Measurements from ENCODE around the gene NCAPG2. TPM values are rescaled to one million over a fixed set of nuclear protein-coding genes. Genes with fewer than 3 reads are reported as not detected.

The NCAPG2 gene
- polyA plus RNA-seq, 1 donor (not counting 4 experiments of a cell fraction or from before 2014, with no cell fraction given), result 16.5 TPM

- no peak for FAIRE-seq
- DNase-seq (ENCODE audit: low read depth, low spot score), result no peak
- H3K36me3 ChIP-seq (ENCODE audit: control insufficient read depth in 2 of 2, extremely low read depth in 1 of 2, insufficient read depth in 2 of 2, low read length in 2 of 2), result no peaks in the 10 kb centered on the region
- H3K9me1 ChIP-seq (ENCODE audit: control insufficient read depth, extremely low read depth, insufficient read depth, low read length), result no peaks in the 10 kb centered on the region
- no peak overlapping the region for H3K27ac ChIP-seq (ENCODE audit: control insufficient read depth, insufficient read depth, low read length)
- no peaks in the 10 kb centered on the region for H3K9me3 ChIP-seq (ENCODE audit: control insufficient read depth, low read depth, low read length)
- H4K20me1 ChIP-seq (ENCODE audit: control insufficient read depth, extremely low read depth, insufficient read depth, low read length), result no peaks in the 10 kb centered on the region
- TF ChIP-seq CTCF (optimal IDR thresholded peaks at IDR 0.05 in 1 of 3, IDR thresholded peaks at IDR 0.05 in 1 of 3, conservative IDR thresholded peaks at IDR 0.05 in 1 of 3; ENCODE audit: extremely low read depth in 1 of 3, insufficient read depth in 2 of 3, low read length in 3 of 3) (no peak), EZH2 (IDR thresholded peaks at IDR 0.05; ENCODE audit: low read length) (no peak)
- no peak overlapping the region for H2AFZ ChIP-seq (ENCODE audit: control insufficient read depth, low read length)
- dilution Hi-C loops (cut with MboI; ENCODE audit: extremely low pct_ligation_motif_present, low sequenced_read_pairs), result no loop called here
- H3K9ac ChIP-seq (ENCODE audit: control insufficient read depth, extremely low read depth, insufficient read depth, low read length), result no peak overlapping the region
- no peak overlapping the region for H3K4me2 ChIP-seq (ENCODE audit: control insufficient read depth, extremely low read depth, insufficient read depth, low read depth, low read length)
- H3K4me1 ChIP-seq (ENCODE audit: control insufficient read depth, extremely low read depth, insufficient read depth, low read length), result no peaks in the 10 kb centered on the region
- no peaks in the 10 kb centered on the region for H3K27me3 ChIP-seq (ENCODE audit: control insufficient read depth, extremely low read depth, insufficient read depth, low read length)
- H3K4me3 ChIP-seq (ENCODE audit: control insufficient read depth in 2 of 3, extremely low read depth in 1 of 3, insufficient read depth in 2 of 3, low read depth in 1 of 3, low read length in 3 of 3), result no peak overlapping the region
- no peaks in the 10 kb centered on the region for H3K79me2 ChIP-seq (ENCODE audit: control insufficient read depth, insufficient read depth, low read length)
These were observed 97.8 kb downstream of the NCAPG2 start for GRCh38 chr7:158606671-158607424.

- dilution Hi-C loops (cut with MboI; ENCODE audit: extremely low pct_ligation_motif_present, low sequenced_read_pairs), result no loop called here
- TF ChIP-seq EZH2 (IDR thresholded peaks at IDR 0.05; ENCODE audit: low read length) (no peak), CTCF (optimal IDR thresholded peaks at IDR 0.05 in 1 of 3, IDR thresholded peaks at IDR 0.05 in 1 of 3, conservative IDR thresholded peaks at IDR 0.05 in 1 of 3; ENCODE audit: extremely low read depth in 1 of 3, insufficient read depth in 2 of 3, low read length in 3 of 3) (no peak)
- no peaks in the 10 kb centered on the region for H3K36me3 ChIP-seq (ENCODE audit: control insufficient read depth in 2 of 2, extremely low read depth in 1 of 2, insufficient read depth in 2 of 2, low read length in 2 of 2)
These were observed 98.5 kb downstream of the NCAPG2 start for GRCh38 chr7:158606129-158606528.

More at GRCh38 chr7:158606129-158606528, 98.5 kb downstream of the NCAPG2 start:
- Histone ChIP-seq H3K4me2 (ENCODE audit: control insufficient read depth, extremely low read depth, insufficient read depth, low read depth, low read length) (no peak overlapping the region), H4K20me1 (ENCODE audit: control insufficient read depth, extremely low read depth, insufficient read depth, low read length) (no peaks in the 10 kb centered on the region), H3K9me3 (ENCODE audit: control insufficient read depth, low read depth, low read length) (no peaks in the 10 kb centered on the region), H3K9ac (ENCODE audit: control insufficient read depth, extremely low read depth, insufficient read depth, low read length) (no peak overlapping the region), H3K9me1 (ENCODE audit: control insufficient read depth, extremely low read depth, insufficient read depth, low read length) (no peaks in the 10 kb centered on the region), H3K27ac (ENCODE audit: control insufficient read depth, insufficient read depth, low read length) (no peak overlapping the region), H2AFZ (ENCODE audit: control insufficient read depth, low read length) (no peak overlapping the region), H3K79me2 (ENCODE audit: control insufficient read depth, insufficient read depth, low read length) (no peaks in the 10 kb centered on the region), H3K27me3 (ENCODE audit: control insufficient read depth, extremely low read depth, insufficient read depth, low read length) (no peaks in the 10 kb centered on the region), H3K4me1 (ENCODE audit: control insufficient read depth, extremely low read depth, insufficient read depth, low read length) (no peaks in the 10 kb centered on the region), H3K4me3 (ENCODE audit: control insufficient read depth in 2 of 3, extremely low read depth in 1 of 3, insufficient read depth in 2 of 3, low read depth in 1 of 3, low read length in 3 of 3) (no peak overlapping the region)
- no peak for FAIRE-seq
- DNase-seq (ENCODE audit: low read depth, low spot score), result no peak

Data from keratinocyte (primary cell).